ENCODE data around the gene TAOK1. TPM values are rescaled to one million over a fixed set of nuclear protein-coding genes. Genes with fewer than 3 reads are reported as not detected.

TAOK1 gene
- total and polyA plus RNA-seq, 9 of the 15 experiments (the other 6 are each of a cell fraction or from before 2014, with no cell fraction given), result 3.2 to 33.1 (median 16.5) TPM

DNA sequence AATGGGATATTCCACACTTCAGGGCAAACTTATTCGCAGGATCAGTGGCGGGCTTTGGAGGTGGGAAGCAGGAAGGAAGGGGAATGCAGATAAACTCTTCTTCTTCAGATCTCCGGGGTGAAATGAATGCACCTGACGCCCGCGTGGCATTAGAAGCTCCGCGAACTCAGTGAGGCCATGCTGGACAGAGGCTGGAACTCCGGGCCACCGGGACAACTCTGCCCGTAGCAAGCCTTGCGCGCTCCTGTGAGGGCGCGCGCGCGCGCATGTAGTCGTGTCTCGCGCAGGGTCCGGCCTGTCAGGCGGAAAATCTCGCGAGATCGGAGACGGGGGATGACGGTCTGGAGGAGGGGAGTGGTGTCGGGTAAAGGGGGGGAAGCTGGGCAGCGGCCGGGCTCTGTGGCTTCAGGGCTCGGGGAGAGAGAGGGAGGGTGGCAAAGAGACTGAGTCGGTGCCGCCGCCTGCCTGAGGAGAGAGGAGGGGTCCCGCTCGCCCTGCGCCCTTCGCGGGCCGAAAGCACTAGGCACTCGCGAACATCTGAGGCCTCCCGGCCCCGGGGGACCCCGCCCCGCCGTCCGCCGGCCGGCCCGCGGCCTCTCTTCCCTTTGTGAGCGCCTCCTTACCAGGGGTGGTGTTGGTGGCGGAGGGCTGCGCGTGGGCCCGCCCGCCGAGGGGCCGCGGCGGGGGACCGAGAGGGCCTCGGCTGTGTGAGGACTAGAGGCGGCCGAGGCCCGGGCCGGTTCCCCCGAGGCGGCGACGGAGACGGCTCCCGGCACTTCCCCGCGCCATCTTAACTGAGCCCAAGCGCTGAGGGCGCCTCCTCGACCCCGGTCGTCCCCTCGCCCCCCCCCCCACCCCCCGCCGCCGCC, at the start of gene TAOK1 (continued):
- no peak for TF ChIP-seq BCLAF1 (IDR thresholded peaks at IDR 0.05; ENCODE audit: borderline replicate concordance in 1 of 2, control insufficient read depth in 1 of 2, low read depth in 2 of 2, low read length in 1 of 2)
- peak; percentile 65 for TF ChIP-seq ZNF263 (CRISPR knock-in tag; IDR thresholded peaks at IDR 0.05; ENCODE audit: borderline replicate concordance)
- no peak for TF ChIP-seq HOXB6 (CRISPR knock-in tag; IDR thresholded peaks at IDR 0.05; ENCODE audit: borderline replicate concordance)
- TF ChIP-seq, protein P1, sequence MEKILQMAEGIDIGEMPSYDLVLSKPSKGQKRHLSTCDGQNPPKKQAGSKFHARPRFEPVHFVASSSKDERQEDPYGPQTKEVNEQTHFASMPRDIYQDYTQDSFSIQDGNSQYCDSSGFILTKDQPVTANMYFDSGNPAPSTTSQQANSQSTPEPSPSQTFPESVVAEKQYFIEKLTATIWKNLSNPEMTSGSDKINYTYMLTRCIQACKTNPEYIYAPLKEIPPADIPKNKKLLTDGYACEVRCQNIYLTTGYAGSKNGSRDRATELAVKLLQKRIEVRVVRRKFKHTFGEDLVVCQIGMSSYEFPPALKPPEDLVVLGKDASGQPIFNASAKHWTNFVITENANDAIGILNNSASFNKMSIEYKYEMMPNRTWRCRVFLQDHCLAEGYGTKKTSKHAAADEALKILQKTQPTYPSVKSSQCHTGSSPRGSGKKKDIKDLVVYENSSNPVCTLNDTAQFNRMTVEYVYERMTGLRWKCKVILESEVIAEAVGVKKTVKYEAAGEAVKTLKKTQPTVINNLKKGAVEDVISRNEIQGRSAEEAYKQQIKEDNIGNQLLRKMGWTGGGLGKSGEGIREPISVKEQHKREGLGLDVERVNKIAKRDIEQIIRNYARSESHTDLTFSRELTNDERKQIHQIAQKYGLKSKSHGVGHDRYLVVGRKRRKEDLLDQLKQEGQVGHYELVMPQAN (IDR thresholded peaks at IDR 0.05; ENCODE audit: borderline replicate concordance), result no peak; the same call in 1 of the 2 replicates
- TF ChIP-seq, protein P2, sequence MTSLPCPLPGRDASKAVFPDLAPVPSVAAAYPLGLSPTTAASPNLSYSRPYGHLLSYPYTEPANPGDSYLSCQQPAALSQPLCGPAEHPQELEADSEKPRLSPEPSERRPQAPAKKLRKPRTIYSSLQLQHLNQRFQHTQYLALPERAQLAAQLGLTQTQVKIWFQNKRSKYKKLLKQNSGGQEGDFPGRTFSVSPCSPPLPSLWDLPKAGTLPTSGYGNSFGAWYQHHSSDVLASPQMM (CRISPR knock-in tag; IDR thresholded peaks at IDR 0.05), result no peak
- peak; percentile 96 for TF ChIP-seq THAP12 (CRISPR knock-in tag; IDR thresholded peaks at IDR 0.05)
- TF ChIP-seq, protein P3, sequence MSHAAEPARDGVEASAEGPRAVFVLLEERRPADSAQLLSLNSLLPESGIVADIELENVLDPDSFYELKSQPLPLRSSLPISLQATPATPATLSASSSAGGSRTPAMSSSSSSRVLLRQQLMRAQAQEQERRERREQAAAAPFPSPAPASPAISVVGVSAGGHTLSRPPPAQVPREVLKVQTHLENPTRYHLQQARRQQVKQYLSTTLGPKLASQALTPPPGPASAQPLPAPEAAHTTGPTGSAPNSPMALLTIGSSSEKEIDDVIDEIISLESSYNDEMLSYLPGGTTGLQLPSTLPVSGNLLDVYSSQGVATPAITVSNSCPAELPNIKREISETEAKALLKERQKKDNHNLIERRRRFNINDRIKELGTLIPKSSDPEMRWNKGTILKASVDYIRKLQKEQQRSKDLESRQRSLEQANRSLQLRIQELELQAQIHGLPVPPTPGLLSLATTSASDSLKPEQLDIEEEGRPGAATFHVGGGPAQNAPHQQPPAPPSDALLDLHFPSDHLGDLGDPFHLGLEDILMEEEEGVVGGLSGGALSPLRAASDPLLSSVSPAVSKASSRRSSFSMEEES (CRISPR knock-in tag; IDR thresholded peaks at IDR 0.05), result no peak
- TF ChIP-seq CCAR2 (IDR thresholded peaks at IDR 0.05; ENCODE audit: low read depth, low read length), result no peak
- TF ChIP-seq LCOR (CRISPR knock-in tag; IDR thresholded peaks at IDR 0.05), result no peak
- TF ChIP-seq ETS1 (conservative IDR thresholded peaks at IDR 0.05; ENCODE audit: control insufficient read depth, low read depth, low read length), result peak; percentile 55; the same call in 1 of the 2 replicates
- TF ChIP-seq RBM34 (IDR thresholded peaks at IDR 0.05; ENCODE audit: borderline replicate concordance, insufficient read depth, low read length), result 0 out of 2 replicates have a peak, but pooled peaks have one; percentile 20
- no peak for TF ChIP-seq SMC3 (conservative IDR thresholded peaks at IDR 0.05; ENCODE audit: insufficient read depth, low read depth, low read length)
- TF ChIP-seq GABPB1 (CRISPR knock-in tag; IDR thresholded peaks at IDR 0.05), result peak; percentile 45; the same call in 1 of the 2 replicates

All from K562 (cell line).